GM12872 (cell line): ENCODE measurements around the gene ZNF587B.

Experiments
- TF ChIP-seq, protein P1 (sequence below): IDR thresholded peaks from 3 replicates; pipeline ENCODE4 v1.5.1; 2011; ENCODE audit warnings: low read depth, mild to moderate bottlenecking, low read length, moderate library complexity; ENCODE audit not compliant: insufficient read depth

Gene ZNF587B

DNA sequence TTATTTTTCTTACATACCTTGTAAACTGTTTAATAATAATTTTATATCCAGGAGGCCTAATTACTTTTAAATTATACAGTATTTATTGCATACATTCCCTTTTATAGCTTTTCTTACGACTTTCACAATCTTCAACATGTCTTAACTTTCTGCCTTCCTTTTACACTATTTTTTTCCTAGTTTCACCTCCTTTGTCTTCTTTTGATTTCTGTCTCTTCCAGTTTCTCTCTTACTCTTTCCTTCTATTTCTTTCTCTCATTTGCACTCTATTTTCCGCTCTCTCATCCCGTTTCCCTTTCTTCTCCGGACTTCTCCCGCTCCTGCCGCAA lies 26.9 kb upstream of the ZNF587B start:
- TF ChIP-seq, protein P1, sequence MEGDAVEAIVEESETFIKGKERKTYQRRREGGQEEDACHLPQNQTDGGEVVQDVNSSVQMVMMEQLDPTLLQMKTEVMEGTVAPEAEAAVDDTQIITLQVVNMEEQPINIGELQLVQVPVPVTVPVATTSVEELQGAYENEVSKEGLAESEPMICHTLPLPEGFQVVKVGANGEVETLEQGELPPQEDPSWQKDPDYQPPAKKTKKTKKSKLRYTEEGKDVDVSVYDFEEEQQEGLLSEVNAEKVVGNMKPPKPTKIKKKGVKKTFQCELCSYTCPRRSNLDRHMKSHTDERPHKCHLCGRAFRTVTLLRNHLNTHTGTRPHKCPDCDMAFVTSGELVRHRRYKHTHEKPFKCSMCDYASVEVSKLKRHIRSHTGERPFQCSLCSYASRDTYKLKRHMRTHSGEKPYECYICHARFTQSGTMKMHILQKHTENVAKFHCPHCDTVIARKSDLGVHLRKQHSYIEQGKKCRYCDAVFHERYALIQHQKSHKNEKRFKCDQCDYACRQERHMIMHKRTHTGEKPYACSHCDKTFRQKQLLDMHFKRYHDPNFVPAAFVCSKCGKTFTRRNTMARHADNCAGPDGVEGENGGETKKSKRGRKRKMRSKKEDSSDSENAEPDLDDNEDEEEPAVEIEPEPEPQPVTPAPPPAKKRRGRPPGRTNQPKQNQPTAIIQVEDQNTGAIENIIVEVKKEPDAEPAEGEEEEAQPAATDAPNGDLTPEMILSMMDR = no peak

- TF ChIP-seq, protein P1 = no peak
These were observed 26.3 kb upstream of the ZNF587B start for GRCh38 chr19:57803594-57804325.

- TF ChIP-seq, protein P1 = no peak
These were observed 22.6 kb upstream of the ZNF587B start for GRCh38 chr19:57807541-57807940.

GRCh38 chr19:57812226-57812625 lies 17.9 kb upstream of the ZNF587B start:
- TF ChIP-seq, protein P1 = no peak

DNA sequence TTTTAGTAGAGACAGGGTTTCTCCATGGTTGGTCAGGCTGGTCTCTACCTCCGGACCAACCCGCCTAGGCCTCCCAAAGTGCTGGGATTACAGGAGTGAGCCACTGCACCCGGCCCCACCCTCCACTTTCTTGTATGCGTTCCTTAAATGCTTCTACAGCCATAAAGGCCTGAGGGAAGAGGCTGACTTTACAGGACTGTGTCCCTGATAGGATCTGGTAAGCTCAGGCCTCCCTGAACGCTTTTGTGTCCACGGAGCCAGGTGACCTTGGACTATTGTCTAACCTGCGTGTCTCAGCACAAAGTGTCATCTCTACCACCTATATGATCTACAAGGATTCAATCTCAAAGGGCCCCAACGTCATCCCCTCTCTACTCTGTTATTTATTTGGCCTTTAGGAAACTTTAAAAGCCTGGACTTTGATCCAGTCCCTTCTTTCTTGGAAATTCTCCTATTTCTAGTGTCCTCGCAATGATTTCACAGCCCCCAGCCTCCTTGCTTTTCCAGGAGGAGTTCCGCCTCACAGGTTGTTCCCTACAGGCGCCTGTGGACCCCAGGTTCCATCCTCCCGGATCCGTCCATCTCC lies 16.1 kb upstream of the ZNF587B start:
- TF ChIP-seq, protein P1 = no peak

DNA sequence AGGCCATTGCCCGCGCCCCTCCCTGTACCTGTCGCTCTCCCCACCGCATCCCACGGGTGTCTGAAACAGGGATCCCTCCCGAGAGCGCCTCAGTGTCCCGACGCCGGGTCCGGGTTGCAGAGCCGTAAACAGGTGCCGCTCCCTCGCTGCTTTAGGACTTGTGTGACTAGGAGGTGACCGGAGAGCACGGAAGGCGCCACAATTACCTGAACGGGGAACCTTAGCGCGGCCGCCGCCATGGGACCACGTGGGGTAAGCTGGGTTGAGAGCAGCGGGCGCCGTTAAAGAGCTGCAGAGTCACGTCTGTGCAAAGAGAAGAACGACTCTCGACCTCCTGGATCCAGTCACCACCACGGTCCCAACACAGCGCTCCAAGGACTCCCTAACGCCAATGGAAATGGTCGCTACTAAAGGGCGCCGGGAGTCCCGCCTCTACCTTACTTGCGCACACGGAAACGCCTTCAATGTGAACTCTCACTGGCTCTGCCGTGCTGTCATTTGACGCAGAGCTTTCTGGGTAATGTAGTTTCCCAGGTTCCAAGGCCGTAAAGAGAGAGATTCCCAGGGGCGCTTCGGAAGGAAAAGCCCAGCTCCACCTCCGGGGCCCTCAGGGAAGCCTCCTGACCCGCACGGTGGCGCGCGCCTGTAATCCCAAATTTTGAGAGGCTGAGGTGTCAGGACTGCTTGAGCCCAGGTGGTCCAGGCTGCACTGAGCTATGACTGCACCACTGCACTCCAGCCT lies 15.4 kb upstream of the ZNF587B start, which contains the start of gene ZNF552:
Gene ZNF552 (minus strand): TSS at position 409 of the 742 bp plus-strand sequence. CDS start 170 bp downstream, at position 239.
- TF ChIP-seq, protein P1 = no peak
